HPDE6-E6E7 (cell line): ENCODE data around the gene CHAC1.

ENCODE experiments used
- DNase-seq: peaks from one replicate; pipeline ENCODE4 v3.0.0; 2011; ENCODE audit warnings: missing footprints; ENCODE audit errors: extremely low spot score

CHAC1 gene, protein sequence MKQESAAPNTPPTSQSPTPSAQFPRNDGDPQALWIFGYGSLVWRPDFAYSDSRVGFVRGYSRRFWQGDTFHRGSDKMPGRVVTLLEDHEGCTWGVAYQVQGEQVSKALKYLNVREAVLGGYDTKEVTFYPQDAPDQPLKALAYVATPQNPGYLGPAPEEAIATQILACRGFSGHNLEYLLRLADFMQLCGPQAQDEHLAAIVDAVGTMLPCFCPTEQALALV

DNA sequence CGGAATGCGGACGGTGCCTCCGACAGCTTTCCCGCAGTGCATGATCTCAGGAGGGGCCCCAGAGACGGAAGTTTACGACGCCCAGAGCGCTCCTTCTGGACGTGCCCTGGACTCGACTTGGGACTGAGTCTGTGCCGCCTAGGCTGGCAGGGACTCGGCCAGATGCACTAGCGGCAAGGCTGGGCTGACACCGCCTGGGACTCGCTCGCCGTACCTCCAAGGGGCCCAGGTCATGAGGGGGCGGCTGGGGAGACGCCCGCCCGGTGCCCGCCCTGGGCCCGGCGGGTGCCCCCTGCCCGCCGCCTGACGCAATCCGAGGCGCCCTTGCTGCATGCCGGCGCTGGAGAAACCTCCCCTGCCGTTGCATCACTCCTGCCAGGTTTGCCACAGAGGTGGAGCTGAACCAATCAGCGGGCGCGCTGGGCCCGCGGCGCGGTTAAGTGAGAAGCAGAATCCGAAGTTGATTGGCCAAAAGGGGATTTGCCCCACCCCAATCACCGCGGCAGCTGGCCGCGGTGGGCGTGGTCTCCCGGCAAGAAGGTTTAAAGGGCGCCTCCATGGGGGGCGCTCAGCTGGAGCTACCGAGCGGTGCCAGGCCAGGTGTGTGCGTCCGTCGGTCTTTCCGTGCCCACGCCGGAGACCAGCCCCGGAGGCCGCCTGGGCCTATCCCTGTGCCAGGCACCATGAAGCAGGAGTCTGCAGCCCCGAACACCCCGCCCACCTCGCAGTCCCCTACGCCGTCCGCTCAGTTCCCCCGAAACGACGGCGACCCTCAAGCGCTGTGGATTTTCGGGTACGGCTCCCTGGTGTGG lies at the start of gene CHAC1:
TSS of gene CHAC1 (plus strand) at position 571 of the 812 bp plus-strand sequence. CDS start at position 684, 113 bp downstream.
- DNase-seq = peak; percentile 99

DNA sequence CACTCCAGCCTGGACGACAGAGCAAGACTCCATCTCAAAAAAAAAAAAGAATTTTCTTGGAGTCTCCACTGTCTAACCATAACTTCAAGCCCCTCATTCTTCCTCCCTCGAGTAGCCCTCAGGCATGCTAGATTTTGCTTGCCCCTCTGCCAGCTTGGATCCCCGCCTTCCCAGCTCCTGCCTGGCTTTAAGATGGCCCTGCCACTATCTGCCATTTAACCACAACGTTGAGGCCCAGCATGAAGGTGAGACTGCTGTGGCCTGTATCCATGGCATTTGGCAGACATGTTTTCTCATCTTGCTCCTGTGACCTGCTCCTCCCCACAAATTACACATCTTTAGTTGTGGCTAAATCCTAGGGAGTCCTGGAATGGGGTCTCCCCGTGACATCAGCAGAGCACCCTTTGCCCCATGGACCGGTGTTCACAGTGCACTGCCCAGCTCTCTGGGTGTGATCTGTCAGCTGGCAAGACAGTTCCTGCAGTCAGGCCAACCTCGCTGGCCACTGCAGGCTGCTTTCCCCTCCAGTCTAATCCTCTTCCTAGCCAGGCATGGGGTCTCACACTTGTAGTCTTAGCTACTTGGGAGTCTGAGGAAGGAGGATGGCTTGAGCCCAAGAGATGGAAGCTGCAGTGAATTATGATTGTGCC lies 48.6 kb upstream of the CHAC1 start:
- no peak for DNase-seq

DNA sequence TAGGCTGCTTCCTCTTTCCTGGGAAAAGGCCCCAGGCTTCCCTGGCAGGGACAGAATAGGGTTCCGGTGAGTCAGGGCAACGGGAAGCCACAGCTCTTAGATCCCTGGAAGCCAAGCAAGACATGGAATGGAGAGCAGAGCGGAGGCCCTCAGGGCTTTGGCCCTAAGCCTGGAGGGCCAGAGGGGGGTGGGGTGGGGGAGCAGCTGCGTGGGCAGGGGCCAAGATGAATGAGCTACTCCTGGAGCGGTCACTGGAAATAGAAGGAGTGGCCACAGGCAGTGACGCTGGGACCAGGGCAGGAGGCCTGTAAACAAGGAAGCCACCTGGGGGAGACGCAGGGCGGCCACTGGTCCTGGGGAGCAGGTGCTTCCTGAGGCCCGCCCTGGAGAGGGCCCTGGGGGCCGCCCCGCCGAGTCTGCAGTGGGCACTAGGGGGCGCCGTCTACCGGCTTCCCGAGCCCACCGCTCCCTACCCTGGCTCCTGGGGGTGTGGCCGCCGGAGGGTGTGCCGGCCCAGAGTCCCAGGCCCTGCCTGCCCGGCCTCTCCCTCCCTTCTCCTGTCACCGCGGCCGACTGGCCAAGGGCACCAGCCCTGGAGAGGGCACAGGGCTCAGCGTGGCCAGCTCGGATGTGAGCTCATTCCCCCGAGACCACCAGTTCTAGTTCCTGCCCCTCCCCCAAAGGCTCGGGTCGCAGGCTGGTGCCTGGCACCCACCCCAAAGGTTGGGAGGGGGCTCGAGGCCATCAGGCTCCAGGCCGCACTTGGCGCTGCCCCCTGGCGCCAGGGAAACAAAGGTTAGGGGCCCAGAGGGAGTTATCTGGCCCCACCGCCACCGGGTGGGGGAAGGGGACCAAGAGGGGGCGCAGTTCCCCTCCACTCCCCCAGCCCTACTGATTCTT lies 46.9 kb upstream of the CHAC1 start:
- DNase-seq = no peak

DNA sequence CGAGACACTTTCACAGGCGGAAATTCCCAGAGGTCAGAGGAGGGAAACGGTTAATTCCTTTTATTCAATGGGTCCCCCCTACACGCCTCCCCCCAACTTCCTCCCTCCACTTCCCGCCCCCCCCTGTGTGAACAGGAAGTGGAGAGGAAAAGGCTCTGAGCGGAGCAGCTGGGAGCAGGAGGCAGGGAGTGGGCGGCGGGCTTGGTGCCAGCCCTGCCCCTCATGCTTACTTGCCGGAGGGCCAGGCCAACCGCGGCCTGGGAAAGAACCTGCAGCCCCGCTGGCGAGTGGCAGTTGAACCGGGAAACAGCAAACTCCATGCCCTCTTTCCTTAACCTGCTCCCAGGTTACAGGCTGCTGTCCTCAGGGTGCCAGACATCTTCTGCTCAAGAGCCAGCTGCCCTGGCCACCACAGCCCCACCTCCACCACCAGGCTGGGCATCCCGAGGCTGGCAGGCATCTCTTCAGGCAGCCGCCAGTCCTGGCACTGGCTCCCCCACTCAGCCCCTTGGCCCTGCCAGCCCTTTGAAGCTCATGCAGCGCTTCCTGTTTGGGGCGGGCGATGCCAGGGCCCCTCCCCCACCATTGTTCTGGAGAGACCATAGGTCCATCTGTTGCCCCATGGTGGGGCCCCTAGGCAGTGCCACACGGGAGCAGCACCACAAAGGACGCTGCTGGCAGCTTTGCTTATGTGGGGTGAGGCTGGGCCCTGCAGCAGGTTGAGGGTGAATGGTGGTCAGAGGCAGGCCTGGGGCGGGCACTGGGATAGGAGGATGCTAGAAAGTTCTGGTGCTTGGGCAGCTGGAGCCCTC lies 46.1 kb upstream of the CHAC1 start:
- no peak for DNase-seq

DNA sequence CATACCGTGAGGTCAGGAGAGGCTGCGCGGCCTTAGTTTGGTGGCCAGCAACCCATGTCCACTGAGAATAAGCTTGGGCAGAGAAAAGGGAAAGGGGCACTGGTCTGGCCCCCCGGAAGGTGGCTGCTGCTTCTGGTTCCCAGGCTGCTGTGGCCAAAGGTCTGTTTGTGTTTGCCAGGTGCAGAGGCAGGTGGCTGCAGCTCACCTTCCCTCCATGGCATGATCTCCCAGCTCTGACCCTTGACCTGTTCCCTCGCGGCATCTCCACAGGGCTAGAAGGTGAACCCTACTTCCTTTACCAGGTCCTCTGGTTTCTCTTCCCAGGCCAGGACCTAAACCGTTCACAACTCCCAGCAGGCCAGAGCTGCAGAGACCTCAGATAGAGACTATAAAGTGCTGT lies 45.2 kb upstream of the CHAC1 start:
- DNase-seq = no peak

DNA sequence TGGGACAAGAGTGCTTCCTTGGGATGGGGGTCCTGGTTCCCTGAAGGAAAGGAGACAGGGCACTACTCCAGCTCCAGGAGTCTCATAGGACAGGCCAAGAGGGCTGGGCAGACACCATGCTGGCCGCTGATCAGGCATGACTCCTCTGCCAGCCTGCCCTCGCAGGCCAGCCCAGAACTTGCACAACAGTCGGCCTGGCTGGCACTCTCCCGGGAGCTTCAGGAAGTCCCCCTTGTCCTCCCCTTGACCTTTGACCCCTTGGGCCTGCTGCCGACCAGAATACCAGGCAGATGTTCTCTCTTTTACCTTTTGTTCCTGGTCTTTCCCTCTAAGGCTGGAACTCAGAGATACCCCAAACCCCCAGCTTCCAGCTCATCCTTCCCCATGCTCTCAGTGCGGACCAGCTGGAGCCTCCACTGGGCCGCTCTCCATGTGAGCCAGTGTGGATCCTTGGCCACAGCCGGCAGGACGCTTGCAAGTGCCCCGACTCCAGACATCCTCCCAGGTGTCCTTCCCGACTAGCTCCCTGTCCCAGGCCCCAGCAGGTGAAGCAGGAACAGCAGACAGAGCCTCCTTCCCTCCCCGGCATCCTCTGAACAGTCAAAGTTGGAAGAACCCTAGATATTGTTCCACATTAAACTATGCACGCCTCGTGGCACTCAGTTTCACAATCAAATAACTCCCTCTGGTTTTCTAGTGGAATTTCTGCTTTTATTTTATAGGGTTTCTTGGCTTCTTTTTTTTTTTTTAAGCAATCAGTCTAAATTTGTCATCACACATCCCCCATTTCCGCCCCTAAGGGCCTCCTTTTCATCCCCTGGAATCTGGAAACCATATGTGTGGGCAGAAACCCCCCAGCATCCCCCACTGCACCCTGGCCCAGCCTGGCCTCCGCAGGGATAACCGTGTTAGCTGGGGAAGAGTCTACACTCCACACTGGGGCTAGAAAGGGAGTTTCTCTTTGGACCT lies 43.3 kb upstream of the CHAC1 start:
- no peak for DNase-seq

DNA sequence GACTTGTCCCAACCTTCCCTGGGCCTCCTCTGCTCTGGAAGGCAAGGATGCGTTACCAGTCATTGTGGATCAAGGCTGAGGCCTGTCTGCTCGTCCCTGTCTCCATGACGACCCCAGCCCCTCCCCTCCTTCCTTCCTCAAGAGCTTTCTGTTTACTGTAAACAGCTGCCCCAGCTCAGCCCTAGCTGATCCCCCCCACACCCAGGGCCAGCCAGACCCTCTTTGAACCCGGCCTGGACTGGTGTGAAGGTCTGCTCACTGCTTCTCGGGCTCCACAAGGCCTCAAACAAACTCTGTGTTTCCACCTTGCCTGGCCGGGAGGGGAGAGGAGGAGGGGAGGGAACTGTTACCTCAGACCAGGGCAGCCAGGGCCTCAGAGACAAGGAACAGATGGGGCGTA lies 42.1 kb upstream of the CHAC1 start:
- no peak for DNase-seq

DNA sequence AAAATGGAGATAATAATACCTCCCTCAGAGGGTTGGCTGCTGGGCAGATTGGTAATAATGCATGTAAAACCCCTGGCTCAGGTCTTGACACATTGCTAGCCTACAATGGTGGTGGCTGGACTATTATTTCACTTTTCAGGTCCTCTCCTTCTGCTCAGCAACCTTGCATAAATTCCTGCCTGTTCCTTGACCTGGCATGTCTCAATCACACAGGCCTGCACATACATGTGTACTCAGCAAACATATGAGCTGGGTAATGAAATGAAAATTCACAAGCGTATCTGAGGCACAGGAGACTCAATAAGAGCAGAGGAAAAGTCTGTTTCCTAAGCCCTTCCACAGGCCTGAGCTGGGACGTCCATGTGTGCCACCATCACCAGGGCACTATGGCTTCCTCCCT lies 41.6 kb upstream of the CHAC1 start:
- DNase-seq = no peak

DNA sequence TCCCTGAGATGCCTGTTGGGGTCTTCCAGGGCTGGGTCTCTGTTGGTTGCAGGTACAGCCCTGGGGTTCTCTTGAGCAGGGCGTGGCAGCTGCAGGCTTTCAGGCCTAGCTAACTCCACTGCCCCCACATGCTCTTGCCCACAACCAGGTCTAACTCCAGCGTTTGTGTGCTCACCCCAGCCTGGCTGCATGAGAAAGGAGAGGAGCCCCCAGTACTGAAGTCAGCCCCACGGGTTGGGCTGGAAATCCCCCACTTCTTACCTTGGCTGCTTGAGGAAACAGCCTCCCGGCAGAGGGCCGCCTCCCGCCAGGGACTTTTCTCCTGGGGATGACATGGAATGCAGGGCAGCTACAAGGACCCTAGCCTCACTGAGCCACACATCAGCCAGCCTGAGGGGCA lies 40.8 kb upstream of the CHAC1 start:
- DNase-seq = no peak

DNA sequence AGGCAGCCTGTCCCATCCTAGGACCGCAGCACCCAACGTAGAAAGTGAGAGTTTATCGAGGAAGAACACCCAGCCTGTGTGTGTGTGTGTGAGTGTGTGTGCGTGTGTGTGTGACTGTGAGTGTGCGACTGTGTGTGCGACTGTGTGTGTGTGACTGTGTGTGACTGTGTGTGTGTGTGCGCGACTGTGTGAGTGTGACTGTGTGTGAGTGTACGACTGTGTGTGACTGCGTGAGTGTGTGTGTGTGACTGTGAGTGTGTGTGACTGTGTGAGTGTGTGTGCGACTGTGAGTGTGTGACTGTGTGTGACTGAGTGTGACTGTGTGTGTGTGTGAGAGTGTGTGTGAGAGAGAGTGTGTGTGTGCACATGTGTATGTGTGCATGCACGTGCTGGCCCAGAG lies 39.3 kb upstream of the CHAC1 start:
- DNase-seq = no peak

DNA sequence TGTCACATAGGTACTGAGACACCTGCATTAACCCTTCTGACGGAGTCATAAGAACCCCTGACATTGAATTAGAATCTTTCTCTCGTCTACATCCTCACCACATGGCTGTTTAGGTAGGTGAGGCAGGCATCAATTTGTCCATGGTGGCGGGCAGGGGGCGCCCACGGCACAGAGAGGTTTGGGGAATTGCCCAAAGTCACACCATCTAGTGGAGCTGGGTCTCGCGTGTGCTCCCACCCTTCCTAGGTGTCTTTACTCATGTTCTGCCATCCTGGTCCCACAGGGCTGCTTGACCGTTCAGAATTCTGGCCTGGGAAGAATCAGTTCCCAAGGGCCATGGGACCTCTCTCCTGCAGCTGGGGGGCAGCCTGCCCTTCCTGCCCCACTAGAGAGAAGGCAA lies 38.8 kb upstream of the CHAC1 start:
- DNase-seq = no peak

DNA sequence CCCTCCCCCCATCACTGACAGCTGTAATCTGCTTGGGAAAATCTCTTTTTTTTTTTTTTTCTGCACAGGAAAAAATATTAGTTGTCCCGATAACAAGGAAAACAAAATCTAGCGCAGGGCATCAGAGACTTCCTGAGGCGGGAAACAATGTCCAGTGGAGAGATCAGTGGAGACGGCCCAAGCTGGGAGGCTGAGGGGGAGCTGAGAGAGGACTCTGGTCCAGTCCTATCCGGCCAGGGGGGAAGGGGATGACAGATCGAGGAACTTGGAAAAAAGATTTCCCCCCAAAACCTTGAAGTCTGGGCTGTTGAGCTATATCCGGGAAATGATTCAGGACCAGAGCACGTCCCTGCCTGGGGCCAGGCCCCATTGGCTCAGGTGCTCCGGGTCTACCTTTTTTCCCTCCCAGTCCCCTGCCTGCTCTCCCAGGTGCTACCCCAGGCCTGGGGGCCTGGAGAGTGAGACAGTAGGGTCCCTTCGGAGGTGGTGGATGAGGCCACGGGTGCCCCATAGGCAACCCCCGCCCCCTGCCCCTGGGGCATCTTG lies 38.1 kb upstream of the CHAC1 start:
- no peak for DNase-seq

DNA sequence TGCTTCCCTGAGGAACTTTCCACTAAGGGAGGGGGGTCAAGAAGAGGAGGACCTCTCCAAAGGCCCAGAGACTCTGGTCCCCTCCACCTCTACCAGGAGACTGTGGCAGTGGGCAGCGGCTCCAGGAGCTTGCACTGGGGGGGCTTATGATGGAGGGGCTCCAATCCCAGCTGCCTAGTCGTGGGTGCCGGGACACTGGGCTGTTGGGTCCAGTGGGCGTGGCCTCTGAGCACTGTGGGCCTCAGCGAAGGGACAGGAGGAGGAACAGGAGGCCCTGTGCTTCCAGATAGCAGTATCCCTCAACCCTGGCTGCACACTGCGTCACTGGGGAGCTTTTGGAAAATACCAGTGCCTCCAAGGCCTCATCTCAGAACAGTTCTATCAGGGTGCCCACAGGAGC lies 37.6 kb upstream of the CHAC1 start:
- no peak for DNase-seq

DNA sequence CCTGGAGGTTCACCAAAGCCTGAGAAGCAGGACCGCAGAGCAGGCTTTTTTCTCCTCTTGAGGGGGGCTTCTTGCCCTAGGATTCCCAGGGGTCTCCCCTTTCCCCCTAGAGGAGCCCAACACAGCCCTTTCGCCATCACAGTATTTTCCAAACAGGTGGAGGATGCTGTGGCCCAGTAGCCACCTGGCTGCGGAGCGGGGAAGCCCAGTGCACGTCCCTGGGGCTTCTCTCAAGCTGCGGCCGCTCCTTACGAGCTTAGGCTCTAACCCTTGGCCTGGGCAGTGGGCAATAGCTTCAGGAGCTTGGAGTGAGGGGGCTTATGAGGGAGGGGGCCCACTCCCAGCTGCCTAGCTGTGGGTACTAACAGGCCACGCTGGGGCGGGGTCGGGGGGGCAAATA lies 35.7 kb upstream of the CHAC1 start:
- DNase-seq = no peak

DNA sequence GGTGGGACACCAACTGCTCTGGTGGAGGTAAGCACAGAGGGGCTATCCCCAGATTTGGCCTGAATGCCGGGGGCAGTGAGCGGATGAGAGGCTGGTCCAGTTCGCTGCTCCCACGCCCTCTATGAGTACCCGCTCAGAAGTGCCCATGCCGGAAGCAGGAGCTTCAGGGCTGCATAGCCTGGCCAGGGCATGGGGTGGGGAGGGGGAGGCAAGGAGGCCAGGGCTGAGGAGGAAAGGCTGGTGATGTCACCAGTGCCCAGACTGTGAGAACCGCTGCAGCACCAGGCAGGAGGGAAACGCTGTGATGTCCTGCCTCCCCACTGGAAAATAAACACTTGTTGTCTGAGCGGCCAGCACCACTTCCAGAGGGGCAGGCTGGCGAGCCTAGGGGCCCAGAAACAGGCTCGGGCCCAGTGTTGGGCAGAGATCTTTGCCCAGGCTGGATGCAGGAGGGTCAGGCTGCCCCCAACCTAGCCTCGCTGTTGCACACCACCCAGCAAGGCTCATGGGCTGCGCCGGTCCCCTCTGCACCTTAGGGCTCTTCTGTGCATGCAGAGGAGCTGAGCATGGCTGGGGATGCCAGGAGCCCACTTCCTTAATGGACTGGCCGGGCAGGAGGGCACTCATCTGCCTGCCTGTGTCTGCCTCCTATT lies 35.0 kb upstream of the CHAC1 start:
- no peak for DNase-seq

DNA sequence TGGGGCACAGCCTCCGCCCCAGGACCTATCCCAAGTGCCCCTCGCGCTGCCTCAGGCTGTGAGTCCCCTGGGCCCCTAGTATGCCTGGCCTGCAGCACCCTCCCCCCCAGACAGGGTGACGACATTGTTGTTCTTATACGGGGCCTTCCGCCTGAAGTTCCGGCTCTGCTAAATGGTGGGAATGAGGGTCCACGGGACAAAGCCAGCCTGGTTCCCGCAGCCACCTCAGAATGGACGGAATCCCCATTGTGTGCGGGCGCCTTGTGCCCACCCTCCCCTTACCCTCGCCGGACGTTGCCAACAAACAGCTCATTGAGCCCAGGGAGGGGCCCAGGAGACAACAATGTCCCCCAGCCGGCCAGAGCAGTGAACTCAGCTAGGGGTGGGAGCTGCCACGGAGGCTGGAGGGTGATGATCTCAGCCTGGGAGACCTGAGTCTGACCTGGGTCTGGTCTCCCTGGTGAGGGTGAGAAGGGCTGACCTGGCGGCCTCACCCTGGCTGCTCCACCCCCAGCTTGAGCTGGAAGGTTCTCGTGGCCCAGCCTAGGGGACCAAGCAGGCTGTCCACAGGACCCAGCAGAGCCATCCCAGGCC lies 34.4 kb upstream of the CHAC1 start:
- no peak for DNase-seq

DNA sequence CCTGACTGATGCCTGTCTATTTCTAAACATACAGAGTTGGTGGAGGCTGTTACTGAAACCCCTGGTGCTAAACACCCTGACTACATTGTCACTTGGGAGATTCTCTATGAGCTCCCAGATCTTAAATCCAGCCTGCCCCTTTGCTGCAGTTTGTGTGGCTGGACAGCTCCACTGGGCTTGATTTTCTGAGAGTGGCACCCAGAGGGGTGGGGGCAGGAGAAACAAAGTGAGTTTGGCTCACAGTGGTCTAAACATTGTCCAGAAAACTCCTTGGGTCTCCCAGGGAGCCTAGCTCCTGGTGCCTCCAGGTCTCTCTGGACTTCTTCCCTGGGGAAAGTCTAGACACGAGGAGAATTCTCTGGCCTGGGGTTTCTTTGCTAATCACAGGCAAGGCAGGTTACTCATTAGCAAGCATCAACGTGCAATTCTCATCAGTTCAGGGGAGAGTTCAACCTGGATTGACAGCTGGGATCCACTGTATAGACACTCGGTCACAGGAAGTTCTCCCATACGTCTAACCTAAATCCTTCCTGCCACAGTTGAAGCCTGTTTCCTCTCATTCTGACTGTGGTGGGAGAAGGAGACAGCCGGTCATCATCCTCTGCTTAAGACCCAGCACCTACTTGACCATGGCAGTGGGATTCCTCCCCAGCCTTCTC lies 31.2 kb upstream of the CHAC1 start:
- DNase-seq = no peak

DNA sequence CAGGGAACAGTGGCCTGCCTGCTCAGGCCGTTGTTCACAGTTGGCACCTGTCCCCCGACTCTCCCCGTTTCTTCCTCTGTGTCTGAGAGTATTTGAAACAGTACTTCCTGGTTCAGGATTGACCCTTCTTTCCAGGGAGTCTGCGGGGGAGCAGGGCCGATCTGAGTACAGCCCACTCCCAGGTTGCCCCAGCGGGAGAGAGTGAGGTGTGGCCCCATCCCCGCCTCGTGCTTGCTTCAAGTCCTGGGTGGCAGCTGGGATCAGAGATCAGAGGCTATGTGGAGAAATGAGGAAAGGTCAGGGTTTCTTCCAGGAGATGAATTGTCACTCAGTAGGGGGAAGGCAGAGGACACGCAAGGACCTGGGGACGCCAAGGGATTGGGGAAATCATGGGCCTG lies 30.7 kb upstream of the CHAC1 start:
- no peak for DNase-seq
